ENCODE results near the gene ABCC4.

The ABCC4 gene

DNA sequence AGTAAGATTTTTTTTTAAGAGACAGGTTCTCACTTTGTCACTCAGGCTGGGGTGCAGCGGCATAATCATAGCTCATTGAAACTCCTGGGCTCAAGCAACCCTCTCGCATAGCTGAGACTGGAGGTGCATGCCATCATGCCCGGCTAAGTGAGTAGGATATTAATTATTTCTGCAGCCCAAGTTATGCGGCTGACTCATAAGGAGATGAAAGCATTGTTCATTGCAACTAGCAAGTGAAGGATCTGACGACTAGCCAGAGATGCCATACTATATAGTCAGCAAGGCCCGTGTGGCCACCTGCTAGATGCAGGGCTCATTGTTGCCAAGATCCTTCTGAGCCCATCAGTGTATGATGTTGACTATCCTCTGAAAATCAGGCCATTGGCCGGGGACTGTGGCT is 45.2 kb downstream of the ABCC4 start:
- no peak overlapping the region for H3K4me3 ChIP-seq (ENCODE audit: low read length)
- DNase-seq (ENCODE audit: low read depth) = peak; percentile 95
- TF ChIP-seq CTCF (conservative IDR thresholded peaks at IDR 0.05; ENCODE audit: low read length) = no peak

DNA sequence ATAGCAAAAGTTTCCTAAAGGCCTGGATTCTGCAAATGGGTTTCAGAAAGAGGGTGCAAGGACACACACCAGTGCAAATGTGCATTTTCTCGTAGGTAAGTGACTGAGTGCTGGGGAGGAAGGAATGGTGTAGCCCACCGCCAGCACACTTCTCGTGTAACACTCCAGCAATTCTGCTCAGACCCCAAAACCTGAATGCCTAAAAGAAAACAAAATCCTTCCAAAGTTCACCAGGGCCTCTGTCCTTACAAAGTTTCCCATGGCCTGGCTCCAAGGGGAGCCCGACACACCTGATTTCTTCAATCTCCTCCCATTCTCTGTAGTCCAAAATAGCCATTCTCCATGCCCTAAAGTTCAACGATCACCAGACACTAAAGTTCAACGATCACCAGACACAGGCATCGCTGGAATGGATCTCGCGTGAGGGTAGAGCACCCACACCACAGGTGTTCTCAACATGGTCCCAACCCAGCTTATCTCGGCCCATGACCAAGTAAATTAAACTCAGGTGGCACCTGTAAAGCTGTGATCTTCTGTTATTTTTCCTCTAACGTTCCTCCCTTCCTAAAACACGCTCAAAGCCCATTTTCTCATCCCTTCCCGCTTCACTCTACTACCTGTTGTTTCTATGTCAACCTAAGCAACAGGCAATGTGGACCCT is 46.0 kb downstream of the ABCC4 start:
- no peak for TF ChIP-seq CTCF (conservative IDR thresholded peaks at IDR 0.05; ENCODE audit: low read length)
- no peak overlapping the region for H3K4me3 ChIP-seq (ENCODE audit: low read length)
- no peak for DNase-seq (ENCODE audit: low read depth)

DNA sequence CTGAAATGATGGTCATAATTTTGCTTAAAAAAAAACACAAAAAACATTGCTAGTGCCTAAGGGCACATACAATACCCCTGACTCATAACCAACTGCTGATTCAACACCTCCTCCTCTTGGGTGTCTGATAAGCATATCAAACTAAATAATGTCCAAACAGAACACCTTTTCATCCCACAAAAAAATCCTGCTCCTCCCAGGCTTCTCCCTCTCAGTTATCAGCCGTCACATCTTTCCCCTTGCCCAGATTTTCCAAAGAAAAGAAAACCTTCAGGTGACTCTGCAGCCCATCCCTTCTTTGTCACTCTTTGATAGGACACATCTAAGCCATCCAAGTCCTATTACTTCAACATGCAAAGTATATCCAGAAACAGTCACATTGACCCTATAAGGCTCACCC is 46.9 kb downstream of the ABCC4 start:
- no peak for TF ChIP-seq CTCF (conservative IDR thresholded peaks at IDR 0.05; ENCODE audit: low read length)
- no peak overlapping the region for H3K4me3 ChIP-seq (ENCODE audit: low read length)
- DNase-seq (ENCODE audit: low read depth) = no peak

DNA sequence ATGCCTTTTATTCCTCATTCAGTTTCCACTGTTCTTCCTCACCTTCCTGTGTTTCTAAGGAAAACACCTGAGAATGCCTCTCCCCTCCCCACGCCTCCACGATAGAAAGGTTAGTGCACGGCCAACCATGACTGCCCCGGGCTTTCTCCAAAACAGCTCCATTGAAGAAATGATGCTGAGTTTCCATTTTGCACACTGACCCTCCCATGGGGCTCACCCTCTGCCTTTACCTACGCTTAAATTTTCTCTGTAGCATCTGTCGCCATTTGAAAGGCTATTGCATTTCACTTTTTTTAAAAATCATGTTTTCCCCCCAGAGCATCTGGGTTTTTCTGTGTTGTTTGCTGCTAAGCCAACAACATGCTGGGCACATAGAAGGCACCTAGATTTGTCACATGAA is 48.2 kb downstream of the ABCC4 start:
- no peak overlapping the region for H3K4me3 ChIP-seq (ENCODE audit: low read length)
- TF ChIP-seq CTCF (conservative IDR thresholded peaks at IDR 0.05; ENCODE audit: low read length) = no peak
- DNase-seq (ENCODE audit: low read depth) = no peak

DNA sequence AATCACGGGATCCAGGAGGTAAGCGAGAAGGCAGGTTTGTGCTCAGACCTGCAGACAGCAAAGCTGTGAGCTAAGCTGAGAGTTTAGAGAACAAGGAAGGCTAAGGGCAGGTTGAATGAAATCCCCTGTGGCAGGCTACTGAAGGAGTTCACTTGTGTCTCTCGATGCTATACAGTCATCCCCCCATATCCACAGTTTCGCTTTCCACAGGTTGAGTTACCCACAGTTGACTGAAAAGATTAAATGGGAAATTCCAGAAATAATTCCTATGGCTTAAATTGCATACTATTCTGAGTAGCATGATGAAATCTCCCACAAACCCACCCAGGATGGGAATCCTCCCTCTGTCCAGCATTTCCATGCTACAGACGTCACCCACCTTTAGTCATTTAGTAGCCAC is 49.6 kb downstream of the ABCC4 start:
- no peak for TF ChIP-seq CTCF (conservative IDR thresholded peaks at IDR 0.05; ENCODE audit: low read length)
- H3K4me3 ChIP-seq (ENCODE audit: low read length) = no peak overlapping the region
- no peak for DNase-seq (ENCODE audit: low read depth)

DNA sequence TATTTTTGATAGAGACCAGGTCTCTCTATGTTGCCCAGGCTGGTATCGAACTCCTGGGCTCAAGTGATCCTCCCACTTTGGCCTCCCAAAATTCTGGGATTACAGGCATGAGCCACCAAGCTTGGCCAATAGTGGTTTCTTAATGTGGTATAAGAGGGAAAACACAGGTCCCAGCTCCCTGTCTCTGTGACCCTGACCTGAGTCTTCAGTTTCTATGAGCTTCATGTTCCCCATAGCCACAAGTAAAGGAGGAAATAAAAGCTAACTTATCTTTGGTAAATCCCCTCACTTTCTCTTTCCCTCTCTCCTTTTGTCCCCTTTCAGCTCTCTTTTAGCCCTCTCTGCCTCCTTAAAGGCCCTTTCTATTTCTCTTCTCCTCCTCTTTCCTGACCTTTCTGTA is 50.3 kb downstream of the ABCC4 start:
- no peak for DNase-seq (ENCODE audit: low read depth)
- TF ChIP-seq CTCF (conservative IDR thresholded peaks at IDR 0.05; ENCODE audit: low read length) = no peak

GRCh38 chr13:95248953-95249352 is 52.3 kb downstream of the ABCC4 start:
- no peak overlapping the region for H3K4me3 ChIP-seq (ENCODE audit: low read length)
- TF ChIP-seq CTCF (conservative IDR thresholded peaks at IDR 0.05; ENCODE audit: low read length) = no peak

More for the DNA sequence above, 50.3 kb downstream of the ABCC4 start:
- no peak overlapping the region for H3K4me3 ChIP-seq (ENCODE audit: low read length)

More at GRCh38 chr13:95248953-95249352, 52.3 kb downstream of the ABCC4 start:
- DNase-seq (ENCODE audit: low read depth) = no peak
